Purkinje cell (primary cell): ENCODE data around the gene MYOF. TPM values are rescaled to one million over a fixed set of nuclear protein-coding genes. Genes with fewer than 3 reads are reported as not detected.

Source experiments
- polyA plus RNA-seq: library from polyadenylated mRNA; unstranded; fragments of >200 nt; fragmentation: Nextera tagmentation; gene quantifications from 2 replicates; pipeline ENCODE4 v1.2.1, GENCODE V29; 2014

MYOF gene, protein sequence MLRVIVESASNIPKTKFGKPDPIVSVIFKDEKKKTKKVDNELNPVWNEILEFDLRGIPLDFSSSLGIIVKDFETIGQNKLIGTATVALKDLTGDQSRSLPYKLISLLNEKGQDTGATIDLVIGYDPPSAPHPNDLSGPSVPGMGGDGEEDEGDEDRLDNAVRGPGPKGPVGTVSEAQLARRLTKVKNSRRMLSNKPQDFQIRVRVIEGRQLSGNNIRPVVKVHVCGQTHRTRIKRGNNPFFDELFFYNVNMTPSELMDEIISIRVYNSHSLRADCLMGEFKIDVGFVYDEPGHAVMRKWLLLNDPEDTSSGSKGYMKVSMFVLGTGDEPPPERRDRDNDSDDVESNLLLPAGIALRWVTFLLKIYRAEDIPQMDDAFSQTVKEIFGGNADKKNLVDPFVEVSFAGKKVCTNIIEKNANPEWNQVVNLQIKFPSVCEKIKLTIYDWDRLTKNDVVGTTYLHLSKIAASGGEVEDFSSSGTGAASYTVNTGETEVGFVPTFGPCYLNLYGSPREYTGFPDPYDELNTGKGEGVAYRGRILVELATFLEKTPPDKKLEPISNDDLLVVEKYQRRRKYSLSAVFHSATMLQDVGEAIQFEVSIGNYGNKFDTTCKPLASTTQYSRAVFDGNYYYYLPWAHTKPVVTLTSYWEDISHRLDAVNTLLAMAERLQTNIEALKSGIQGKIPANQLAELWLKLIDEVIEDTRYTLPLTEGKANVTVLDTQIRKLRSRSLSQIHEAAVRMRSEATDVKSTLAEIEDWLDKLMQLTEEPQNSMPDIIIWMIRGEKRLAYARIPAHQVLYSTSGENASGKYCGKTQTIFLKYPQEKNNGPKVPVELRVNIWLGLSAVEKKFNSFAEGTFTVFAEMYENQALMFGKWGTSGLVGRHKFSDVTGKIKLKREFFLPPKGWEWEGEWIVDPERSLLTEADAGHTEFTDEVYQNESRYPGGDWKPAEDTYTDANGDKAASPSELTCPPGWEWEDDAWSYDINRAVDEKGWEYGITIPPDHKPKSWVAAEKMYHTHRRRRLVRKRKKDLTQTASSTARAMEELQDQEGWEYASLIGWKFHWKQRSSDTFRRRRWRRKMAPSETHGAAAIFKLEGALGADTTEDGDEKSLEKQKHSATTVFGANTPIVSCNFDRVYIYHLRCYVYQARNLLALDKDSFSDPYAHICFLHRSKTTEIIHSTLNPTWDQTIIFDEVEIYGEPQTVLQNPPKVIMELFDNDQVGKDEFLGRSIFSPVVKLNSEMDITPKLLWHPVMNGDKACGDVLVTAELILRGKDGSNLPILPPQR (N-terminal part only)
- 0.17 and 0.38 TPM in 2 replicates for polyA plus RNA-seq

DNA sequence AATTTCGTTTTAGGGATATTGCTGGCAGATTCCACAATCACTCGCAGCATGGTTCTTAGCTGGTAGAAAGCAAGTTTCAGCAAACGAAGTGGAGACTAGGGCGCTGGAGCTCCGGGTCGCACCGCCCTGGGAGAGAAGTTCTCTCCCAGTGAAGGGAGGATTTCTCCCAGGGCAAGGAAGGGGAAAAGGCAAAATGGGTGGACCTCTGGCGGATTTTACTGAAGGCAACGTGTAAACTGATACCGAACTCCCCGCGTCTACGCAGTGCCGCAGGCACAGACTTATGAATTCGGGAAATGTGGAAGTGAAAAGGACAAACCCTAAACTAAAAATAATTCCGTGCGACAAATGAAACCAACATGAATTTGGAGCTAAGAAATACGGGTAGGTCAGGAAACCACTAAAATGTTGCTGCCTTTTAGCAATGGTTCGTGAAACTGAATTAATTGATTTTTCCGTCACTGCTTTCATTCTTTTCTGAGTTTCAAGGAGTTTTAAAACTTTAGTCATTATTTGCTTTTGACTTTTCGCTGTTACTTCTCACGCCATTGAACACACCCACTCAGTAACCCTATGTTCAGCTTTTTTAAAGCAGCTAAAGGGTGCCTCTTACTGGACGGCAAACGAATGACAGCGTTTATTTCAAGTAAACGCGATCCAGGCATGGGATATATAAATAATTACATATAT, at the start of gene MYOF:
Gene MYOF (minus strand): TSS at position 190 of the 690 bp plus-strand sequence. CDS start 140 bp downstream, at position 50.

DNA sequence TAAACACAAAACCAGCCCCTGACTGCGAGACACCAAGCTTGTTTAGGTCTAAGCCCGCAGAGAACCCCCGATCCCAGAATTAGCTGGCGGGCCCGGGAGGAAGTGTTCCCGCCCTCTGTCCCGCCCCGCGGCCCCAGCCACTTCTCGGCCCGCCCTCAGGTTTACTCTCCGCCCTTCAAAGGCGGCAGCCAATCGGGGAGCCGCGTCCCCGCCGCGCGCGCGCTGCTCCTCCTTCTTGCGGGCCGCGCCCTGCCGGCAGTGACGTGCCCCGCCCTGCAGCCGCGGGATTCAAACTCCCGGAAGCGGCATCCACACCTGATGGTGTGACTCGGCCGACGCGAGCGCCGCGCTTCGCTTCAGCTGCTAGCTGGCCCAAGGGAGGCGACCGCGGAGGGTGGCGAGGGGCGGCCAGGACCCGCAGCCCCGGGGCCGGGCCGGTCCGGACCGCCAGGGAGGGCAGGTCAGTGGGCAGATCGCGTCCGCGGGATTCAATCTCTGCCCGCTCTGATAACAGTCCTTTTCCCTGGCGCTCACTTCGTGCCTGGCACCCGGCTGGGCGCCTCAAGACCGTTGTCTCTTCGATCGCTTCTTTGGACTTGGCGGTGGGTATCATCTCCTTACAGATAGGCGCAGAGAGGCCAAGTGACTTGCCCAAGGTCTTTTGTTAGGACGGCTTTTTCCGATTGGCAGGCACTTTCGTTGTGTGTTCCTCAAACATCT, 14.3 kb upstream of the MYOF start, which contains the start of gene CEP55:
Gene CEP55 (plus strand): TSS at position 291 of the 720 bp plus-strand sequence. CDS start 3,440 bp downstream, outside the sequence.

Other genes with a start within 250 kb of the MYOF start
- gene CEP55, start 14.3 kb upstream of the MYOF start, polyA plus RNA-seq, result not detected in 2 replicates
- gene FFAR4, start 84.3 kb upstream of the MYOF start, polyA plus RNA-seq, result not detected in 2 replicates
- gene RBP4, start 118.9 kb upstream of the MYOF start, polyA plus RNA-seq, result 8.2 TPM in 1 of 2 replicates, not detected in the other
- gene PDE6C, start 130.2 kb upstream of the MYOF start, polyA plus RNA-seq, result 0.09 TPM in 1 of 2 replicates, not detected in the other
- gene FRA10AC1, start 220.3 kb upstream of the MYOF start, polyA plus RNA-seq, result 48.6 and 56.6 TPM in 2 replicates